OCI-LY1 (cell line): ENCODE data around the gene NOXA1.

Source experiments
- H2AFZ ChIP-seq: fragments of 200-600 bp; sonication (generic), shearing (Covaris generic); 2 replicates; pipeline ENCODE4 v1.6.0; 2014; ENCODE audit warnings: antibody characterized with exemption, mild to moderate bottlenecking, low read length
- H3F3A ChIP-seq: fragments of 200-600 bp; sonication (generic), shearing (Covaris generic); 2 replicates; pipeline ENCODE4 v1.6.0; 2014; ENCODE audit warnings: mild to moderate bottlenecking, antibody characterized with exemption, low read length, moderate library complexity; ENCODE audit not compliant: insufficient read depth
- H3K27ac ChIP-seq: fragments of 200-600 bp; sonication (generic); 2 replicates; pipeline ENCODE4 v1.5.1; 2014; ENCODE audit warnings: low read length, mixed run types, mild to moderate bottlenecking, low read depth; ENCODE audit not compliant: poor library complexity, severe bottlenecking
- H3K27me3 ChIP-seq: fragments of 200-600 bp; sonication (generic); 2 replicates; pipeline ENCODE4 v1.6.0; 2014; ENCODE audit warnings: antibody characterized with exemption, mild to moderate bottlenecking, low read length, moderate library complexity; ENCODE audit not compliant: insufficient read depth
- H3K36me3 ChIP-seq: fragments of 200-600 bp; sonication (generic); 2 replicates; pipeline ENCODE4 v1.6.1; 2014; ENCODE audit warnings: mild to moderate bottlenecking, antibody characterized with exemption, low read length, moderate library complexity, mixed read lengths; ENCODE audit not compliant: insufficient read depth
- H3K4me1 ChIP-seq: fragments of 200-600 bp; sonication (generic); 2 replicates; pipeline ENCODE4 v1.5.1; 2014; ENCODE audit warnings: mild to moderate bottlenecking, low read length, moderate library complexity; ENCODE audit not compliant: insufficient read depth, severe bottlenecking
- H3K4me2 ChIP-seq: fragments of 200-600 bp; sonication (generic), shearing (Covaris generic); 2 replicates; pipeline ENCODE4 v1.6.1; 2014; ENCODE audit warnings: low read length
- H3K4me3 ChIP-seq: fragments of 200-600 bp; sonication (generic); 2 replicates; pipeline ENCODE4 v1.5.1; 2014; ENCODE audit warnings: low read length, low read depth, mild to moderate bottlenecking, mixed read lengths; ENCODE audit not compliant: poor library complexity, severe bottlenecking
- H3K79me2 ChIP-seq: fragments of 200-600 bp; shearing (Covaris generic); 2 replicates; pipeline ENCODE4 v1.6.1; 2016; ENCODE audit warnings: mixed run types, low read length, mixed read lengths; ENCODE audit not compliant: insufficient read depth
- H3K9ac ChIP-seq: fragments of 200-600 bp; sonication (generic), shearing (Covaris generic); 2 replicates; pipeline ENCODE4 v1.6.1; 2014; ENCODE audit warnings: mild to moderate bottlenecking, low read length, mixed read lengths
- H3K9me2 ChIP-seq: fragments of 200-600 bp; sonication (generic), shearing (Covaris generic); 2 replicates; pipeline ENCODE4 v1.6.1; 2014; ENCODE audit warnings: low read depth, mild to moderate bottlenecking, low read length, mixed read lengths
- H3K9me3 ChIP-seq: fragments of 200-600 bp; shearing (Covaris generic); 2 replicates; pipeline ENCODE4 v1.6.1; 2014; ENCODE audit warnings: low read length, mixed read lengths
- H4K20me1 ChIP-seq: fragments of 200-600 bp; sonication (generic), shearing (Covaris generic); 2 replicates; pipeline ENCODE4 v1.6.0; 2016; ENCODE audit warnings: mild to moderate bottlenecking, low read length; ENCODE audit not compliant: insufficient read depth
- EZH2 ChIP-seq: fragments of 200-600 bp; sonication (generic), shearing (Covaris generic); IDR thresholded peaks from 2 replicates; pipeline ENCODE4 v1.8.0; 2017; ENCODE audit warnings: borderline replicate concordance, mixed run types, mild to moderate bottlenecking, antibody characterized with exemption, low read length, moderate library complexity, mixed read lengths
- TF ChIP-seq, protein P1 (sequence below): fragments of 200-600 bp; sonication (generic), shearing (Covaris generic); IDR thresholded peaks from 2 replicates; pipeline ENCODE4 v1.5.1; 2017; ENCODE audit warnings: mild to moderate bottlenecking, antibody characterized with exemption, low read length, moderate library complexity, mixed read lengths

NOXA1 gene

DNA sequence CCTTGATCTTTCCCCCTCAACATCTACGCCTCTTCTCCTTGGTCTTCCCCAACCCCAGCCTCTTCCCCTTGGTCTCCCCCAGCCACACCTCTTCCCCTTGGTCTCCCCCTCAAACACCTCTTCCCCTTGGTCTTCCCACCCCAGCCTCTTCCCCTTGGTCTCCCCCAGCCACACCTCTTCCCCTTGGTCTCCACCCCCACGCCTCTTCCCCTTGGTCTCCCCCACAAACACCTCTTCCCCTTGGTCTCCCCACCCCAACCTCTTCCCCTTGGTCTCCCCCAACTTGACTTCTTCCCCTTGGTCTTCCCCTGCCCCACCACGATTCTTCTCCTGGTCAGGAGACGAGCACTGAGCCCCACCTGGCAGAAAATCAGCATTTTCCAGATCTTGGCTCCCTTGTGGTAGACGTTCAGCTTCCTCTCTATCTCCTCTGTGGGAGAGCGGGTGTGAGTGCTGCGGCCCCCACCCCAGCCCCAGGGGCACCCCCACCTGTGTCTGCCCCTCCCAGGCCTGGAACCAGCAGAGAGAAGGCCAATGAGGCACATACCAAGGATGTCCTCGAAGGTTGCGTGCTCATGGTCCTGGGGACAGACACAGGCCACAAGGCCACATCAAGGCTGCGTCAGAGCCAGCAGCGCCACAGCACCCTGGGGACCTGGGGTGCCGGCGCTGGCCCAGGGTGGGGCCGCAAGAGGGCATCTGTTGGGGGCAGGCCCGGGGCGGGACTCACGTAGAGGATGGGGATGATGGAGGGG lies 29.0 kb downstream of the NOXA1 start:
- TF ChIP-seq, protein P1, sequence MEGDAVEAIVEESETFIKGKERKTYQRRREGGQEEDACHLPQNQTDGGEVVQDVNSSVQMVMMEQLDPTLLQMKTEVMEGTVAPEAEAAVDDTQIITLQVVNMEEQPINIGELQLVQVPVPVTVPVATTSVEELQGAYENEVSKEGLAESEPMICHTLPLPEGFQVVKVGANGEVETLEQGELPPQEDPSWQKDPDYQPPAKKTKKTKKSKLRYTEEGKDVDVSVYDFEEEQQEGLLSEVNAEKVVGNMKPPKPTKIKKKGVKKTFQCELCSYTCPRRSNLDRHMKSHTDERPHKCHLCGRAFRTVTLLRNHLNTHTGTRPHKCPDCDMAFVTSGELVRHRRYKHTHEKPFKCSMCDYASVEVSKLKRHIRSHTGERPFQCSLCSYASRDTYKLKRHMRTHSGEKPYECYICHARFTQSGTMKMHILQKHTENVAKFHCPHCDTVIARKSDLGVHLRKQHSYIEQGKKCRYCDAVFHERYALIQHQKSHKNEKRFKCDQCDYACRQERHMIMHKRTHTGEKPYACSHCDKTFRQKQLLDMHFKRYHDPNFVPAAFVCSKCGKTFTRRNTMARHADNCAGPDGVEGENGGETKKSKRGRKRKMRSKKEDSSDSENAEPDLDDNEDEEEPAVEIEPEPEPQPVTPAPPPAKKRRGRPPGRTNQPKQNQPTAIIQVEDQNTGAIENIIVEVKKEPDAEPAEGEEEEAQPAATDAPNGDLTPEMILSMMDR = no peak
- no peak for TF ChIP-seq EZH2
- H3K4me2 ChIP-seq = no peak overlapping the region
- no peak overlapping the region for H2AFZ ChIP-seq

DNA sequence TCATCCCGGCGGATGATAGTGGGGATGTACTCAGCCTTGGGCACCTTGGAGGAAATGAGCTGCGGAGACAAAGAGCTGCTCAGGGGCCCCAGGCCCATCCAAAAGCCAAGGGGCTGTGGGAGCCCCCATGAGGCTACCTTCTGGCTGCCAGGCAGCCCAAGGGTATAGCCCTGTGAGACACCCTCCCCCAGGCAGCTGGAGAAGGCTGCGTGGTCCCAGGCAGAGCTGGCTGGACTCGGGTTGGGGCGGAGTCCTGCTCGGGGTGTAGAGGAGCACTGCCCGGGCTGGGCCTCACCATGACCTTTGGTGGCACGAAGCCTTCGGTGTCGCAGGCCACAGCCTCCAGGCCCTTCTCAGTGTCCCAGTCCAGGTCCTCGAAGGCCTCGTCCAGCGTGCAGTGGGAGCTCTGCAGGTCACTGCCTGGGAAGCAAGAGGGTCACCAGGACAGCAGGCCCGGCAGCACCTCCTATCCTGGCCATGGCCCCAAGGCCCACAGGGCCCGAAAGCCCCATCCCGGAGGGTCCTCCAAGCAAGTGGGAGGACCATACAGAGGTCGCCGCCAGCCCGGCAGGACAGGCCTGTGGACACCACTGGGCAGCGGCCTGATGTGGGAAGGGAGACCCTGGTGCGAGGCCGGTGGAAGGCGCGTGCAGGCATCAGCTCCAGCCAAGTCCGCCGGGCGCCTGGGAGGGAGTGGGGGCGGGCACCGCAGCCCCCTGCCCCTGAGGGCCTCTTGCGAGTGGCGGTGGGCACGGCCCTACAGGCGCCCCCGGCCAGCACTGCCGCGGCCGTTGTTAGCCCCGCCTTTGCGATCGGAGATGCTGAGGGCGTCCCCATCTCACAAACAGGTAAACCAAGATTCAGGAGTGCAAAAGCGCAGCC lies 29.8 kb downstream of the NOXA1 start:
- TF ChIP-seq EZH2 = no peak
- TF ChIP-seq, protein P1 = no peak
- no peak overlapping the region for H3K4me3 ChIP-seq

More for the DNA sequence above, 29.0 kb downstream of the NOXA1 start:
- H4K20me1 ChIP-seq = no peaks in the 10 kb centered on the region
- no peaks in the 10 kb centered on the region for H3K27me3 ChIP-seq
- no peaks in the 10 kb centered on the region for H3K79me2 ChIP-seq
- no peak overlapping the region for H3K9ac ChIP-seq
- no peak overlapping the region for H3K4me3 ChIP-seq
- H3K9me2 ChIP-seq = no peaks in the 10 kb centered on the region
- no peaks in the 10 kb centered on the region for H3F3A ChIP-seq
- peaks cover 17% of the 10 kb centered on the region for H3K4me1 ChIP-seq
- H3K27ac ChIP-seq = no peak overlapping the region
- H3K9me3 ChIP-seq = no peaks in the 10 kb centered on the region
- H3K36me3 ChIP-seq = peaks cover 24% of the 10 kb centered on the region

DNA sequence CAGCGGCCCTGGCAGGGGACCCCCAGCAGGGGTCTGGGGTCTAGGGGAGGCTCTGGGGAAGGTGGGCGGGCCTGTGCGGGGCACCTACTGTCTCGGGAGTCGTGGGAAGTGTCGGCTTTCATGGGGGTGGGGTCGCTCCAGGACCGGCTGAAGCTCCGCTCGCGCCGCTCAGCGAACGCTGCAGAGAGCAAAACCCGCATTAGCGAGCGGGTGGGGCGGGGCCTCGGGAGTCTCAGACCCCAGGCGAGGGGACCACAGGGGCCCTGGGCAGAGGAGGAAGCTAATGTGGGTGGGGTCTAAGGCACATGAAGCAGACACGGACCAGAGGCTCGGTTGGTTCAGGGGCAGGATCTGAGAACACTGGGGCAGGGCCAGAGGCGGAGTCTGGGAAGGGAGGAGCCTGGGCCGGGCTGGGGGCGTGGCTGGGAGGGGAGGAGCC lies 30.5 kb downstream of the NOXA1 start:
- Histone ChIP-seq H3K4me3 (peak overlapping the region; percentile 21), H3F3A (no peaks in the 10 kb centered on the region), H3K4me2 (no peak overlapping the region), H3K4me1 (peaks cover 29% of the 10 kb centered on the region), H3K9me3 (no peaks in the 10 kb centered on the region), H2AFZ (no peak overlapping the region), H3K27me3 (no peaks in the 10 kb centered on the region), H3K36me3 (peaks cover 31% of the 10 kb centered on the region), H3K9ac (no peak overlapping the region), H3K79me2 (no peaks in the 10 kb centered on the region), H3K9me2 (no peaks in the 10 kb centered on the region), H4K20me1 (no peaks in the 10 kb centered on the region), H3K27ac (no peak overlapping the region)
- TF ChIP-seq, protein P1 = no peak
- no peak for TF ChIP-seq EZH2

More for the DNA sequence above, 29.8 kb downstream of the NOXA1 start:
- Histone ChIP-seq H3K9me3 (no peaks in the 10 kb centered on the region), H3F3A (no peaks in the 10 kb centered on the region), H3K4me2 (no peak overlapping the region), H3K79me2 (no peaks in the 10 kb centered on the region), H3K9me2 (no peaks in the 10 kb centered on the region), H3K27ac (no peak overlapping the region), H2AFZ (no peak overlapping the region), H3K9ac (no peak overlapping the region), H3K36me3 (peaks cover 31% of the 10 kb centered on the region), H4K20me1 (no peaks in the 10 kb centered on the region), H3K4me1 (peaks cover 22% of the 10 kb centered on the region), H3K27me3 (no peaks in the 10 kb centered on the region)
